HG02840 (cell line): ENCODE measurements around the gene ITGA7.
A peak's percentile ranks its signal among the peaks of the same experiment; 100 is the strongest.

Experiments
- ATAC-seq: cut with Tn5 transposase; IDR thresholded peaks from one replicate; pipeline ENCODE4 v1.9.1; 2021; ENCODE audit warnings: mild to moderate bottlenecking, moderate library complexity, moderate number of reproducible peaks; ENCODE audit not compliant: unreplicated experiment, low FRiP score

Gene ITGA7

DNA sequence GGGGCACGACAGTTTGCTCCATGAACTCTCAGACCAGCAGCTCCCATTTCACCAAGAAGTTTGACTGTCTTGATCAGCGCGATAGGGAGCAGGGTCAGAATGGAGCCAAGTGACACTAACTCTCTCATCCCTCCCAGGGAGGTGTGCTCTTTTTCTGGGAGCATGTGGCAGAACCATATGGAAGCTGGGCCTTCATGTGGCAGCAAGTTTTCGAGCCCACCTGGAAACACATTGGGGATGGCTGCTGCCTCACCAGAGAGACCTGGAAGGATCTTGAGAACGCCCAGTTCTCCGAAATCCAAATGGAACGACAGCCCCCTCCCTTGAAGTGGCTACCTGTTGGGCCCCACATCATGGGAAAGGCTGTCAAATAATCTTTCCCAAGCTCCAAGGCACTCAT is 24.0 kb downstream of the ITGA7 start:
- no peak for ATAC-seq

DNA sequence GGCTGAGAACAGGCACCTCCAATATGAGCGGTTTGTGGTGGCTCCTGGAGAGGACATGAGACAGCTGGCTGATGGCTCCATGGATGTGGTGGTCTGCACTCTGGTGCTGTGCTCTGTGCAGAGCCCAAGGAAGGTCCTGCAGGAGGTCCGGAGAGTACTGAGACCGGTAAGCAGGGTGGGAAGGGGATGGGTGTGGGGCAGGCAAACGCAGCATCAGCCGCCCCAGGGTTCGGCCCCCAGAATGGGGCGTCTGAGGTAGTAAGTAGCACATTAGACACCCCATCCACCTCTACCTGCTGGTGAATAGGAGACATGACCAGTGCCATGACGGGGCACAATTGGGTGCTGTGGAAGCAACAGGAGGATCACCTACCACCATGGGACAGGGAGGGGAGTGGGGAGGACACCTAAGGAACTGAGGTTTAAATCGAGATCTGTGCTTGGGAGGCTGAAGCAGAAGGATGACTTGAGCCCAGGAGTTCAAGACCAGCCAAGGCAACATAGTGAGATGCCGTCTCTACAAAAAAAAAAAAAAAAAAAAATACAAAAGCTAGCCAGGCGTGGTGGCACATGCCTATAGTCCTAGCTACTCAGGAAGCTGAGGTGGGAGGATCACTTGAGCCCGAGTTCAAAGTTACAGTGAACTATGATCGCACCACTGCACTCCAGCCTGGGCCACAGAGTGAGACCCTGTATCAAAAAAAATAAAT is 25.5 kb downstream of the ITGA7 start:
- no peak for ATAC-seq

DNA sequence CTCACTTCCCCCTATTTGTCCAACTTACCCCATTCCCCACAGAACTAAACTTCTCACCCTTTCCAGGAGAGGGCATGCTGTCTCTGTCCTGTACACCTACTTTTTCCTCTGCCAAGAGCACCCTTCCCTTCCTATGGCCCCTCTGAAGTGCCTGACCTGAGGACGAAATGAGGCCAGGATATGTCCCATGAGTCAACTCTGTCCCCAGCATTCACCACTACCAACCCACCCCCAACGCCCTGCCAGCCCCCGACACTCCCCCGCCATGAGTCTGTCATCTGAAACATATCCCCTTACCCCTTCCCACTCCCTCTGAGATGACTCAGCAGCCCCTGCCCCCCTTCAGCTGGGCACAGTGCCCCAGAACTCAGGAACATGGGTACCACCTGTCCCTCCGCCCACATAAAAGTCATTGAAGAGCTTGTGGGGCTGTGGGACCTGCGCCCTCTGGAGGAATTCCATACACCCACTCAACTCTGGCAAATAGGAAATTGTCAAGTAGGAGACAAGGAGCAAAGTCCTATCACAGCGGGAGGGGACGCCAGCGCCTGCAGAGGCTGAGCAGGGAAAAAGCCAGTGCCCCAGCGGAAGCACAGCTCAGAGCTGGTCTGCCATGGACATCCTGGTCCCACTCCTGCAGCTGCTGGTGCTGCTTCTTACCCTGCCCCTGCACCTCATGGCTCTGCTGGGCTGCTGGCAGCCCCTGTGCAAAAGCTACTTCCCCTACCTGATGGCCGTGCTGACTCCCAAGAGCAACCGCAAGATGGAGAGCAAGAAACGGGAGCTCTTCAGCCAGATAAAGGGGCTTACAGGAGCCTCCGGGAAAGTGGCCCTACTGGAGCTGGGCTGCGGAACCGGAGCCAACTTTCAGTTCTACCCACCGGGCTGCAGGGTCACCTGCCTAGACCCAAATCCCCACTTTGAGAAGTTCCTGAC is 26.3 kb downstream of the ITGA7 start:
- no peak for ATAC-seq

DNA sequence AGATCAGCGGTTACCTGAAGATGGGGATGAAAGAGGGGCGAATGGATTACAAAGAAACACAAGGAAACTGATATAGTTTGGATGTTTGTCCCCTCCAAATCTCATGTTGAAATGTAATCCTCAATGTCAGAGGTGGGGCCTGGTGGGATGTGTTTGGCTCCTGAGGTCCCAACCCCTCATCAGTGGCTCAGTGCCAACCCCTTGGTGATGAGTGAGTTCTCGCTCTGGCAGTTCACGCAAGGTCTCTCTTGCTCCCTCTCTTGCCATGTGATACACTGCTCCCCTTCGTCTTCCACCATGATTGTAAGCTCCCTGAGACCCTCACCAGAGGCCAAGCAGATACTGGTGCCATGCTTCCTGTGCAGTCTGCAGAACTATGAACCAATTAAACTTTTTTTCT is 28.0 kb downstream of the ITGA7 start:
- no peak for ATAC-seq

DNA sequence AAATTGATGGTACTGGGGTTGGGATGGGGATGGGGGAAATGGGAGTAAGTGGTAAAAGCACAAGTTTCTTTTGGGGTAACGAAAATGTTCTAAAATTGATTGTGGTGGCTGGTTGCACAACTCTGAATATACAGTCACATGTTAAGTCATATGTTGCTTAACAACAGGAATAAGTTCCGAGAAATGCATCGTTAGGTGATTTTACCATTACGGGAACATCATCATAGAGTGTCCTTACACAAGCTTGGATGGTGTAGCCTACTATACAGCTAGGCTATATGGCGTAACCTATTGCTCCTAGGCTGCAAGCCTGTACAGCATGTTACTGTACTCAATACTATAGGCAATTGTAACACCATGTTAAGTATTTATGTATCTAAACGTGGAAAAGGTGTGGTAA is 31.0 kb downstream of the ITGA7 start:
- no peak for ATAC-seq

DNA sequence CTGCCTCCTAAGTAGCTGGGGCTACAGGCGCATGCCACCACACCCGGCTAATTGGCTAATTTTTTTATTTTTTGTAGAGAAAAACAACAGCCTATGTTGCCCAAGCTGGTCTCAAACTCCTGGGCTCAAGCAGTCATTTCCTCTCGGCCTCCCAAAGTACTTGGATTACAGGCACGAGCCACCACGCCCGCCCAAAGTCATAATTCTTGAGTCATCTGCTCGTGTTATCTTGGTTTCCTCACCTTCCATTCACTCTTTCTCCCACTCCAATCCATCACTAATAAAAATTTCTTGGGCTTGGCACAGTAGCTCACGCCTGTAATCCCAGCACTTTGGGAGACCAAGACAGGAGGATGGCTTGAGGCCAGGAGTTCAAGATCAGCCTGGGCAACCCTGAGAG is 32.0 kb downstream of the ITGA7 start:
- ATAC-seq = no peak

DNA sequence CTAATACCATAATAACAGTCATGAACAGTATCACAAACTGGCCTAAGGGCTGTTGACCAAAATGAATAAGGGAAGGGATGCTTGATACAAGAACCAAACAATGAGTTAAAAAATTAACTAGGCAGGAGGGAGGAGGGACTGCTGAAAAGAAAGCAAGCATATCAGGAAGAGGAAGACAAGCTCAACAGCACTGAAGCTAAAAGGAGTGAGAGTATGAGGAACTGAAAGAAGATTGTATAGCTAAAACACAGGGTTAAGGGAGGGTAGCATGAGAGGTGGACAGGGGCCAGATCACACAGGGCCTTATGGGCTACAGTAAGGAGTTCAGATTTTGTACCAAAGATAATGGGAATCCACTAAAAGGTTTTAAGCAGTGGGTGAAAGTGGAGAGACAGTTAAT is 34.1 kb downstream of the ITGA7 start:
- ATAC-seq = peak; percentile 96

DNA sequence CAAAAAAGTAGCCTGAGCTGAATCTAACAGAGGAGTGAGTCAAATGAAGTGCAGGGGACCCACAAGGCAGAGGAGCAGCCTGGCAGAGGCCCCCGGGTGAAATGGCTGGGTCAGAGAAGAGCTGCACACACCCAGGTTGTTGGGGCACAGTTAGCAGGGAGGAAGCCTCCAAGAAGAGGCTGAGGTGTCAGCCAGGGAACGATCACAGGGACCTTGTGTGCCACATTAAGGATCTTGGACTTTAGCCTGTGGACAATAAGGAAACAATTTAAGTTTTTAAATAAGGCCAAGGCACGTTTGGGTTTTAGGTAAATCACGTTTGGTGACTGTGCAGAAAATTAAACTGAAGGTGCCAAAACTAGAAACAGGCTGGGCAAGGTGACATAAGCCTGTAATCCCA is 36.0 kb downstream of the ITGA7 start:
- no peak for ATAC-seq

DNA sequence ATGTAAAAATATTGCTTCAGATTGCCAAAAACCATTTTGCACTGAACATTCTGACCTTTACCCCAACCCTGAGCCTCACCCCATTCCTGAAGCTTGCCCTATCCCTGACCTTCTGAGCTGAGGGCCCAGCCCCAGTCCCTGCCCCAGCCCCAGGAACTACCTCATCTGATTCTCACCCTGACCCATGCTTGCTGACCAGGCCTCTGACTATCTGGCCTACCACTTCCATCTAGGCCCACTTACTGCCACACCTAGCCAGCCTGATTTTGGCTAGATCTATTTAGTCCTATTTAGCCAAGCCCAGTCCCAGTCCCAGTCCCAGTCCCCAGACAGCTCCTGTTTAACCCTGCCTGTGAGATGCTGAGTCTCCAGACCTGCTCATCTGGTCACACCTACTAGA is 37.4 kb downstream of the ITGA7 start:
- no peak for ATAC-seq

DNA sequence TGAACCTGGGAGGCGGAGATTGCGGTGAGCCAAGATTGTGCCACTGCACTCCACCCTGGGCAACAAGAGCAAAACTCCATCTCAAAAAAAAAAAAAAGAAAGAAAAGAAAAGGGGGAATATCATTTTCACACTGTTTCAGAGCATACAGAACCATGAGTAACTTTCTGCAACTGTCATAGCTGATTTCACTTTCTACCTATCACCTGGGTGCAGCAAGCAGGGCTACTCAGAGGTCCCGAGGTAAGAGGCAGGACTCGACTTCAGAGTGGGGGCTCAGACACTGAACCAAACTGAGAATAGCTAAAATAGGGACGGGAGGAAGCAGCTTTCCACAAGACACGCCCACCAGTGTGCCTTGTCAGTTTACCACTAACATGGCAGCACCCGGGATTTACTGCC is 41.2 kb downstream of the ITGA7 start:
- ATAC-seq = no peak

DNA sequence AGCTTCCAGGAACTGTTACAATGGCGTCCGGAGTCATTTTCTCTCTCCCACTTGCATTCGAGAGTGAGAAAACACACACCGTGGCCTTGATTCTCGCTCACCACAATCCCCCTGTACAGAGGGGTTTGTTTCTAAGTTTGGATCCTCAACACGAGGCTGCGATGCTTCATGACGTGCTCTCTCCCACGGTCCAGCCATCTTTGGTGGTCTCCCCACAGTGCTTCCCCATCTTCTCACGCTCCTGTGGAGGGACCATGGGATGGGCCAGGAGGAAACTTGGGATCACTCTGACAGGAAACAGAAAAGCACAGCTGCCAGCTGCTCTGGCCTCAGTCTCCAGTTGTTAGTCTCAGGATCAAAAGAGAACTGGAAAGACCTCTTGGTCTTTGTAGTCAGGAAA is 42.9 kb downstream of the ITGA7 start:
- no peak for ATAC-seq

DNA sequence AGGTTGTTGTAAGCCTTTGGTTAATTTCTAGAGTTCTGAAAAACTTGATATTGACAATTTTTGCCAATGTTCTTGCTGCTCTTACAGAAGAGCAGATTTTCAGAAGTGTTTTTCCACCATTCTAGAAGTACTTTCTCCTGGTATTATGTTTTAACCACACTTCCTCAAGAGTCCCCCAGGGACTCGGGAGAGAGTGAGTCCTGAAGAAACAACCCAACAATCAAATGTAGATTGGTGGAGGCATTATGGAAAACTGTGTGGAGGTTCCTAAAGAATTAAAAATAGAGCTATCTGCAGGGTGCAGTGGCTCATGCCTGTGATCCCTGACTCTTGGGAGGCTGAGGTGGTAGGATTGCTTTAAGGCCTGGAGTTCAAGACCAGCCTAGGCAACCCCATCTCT is 44.3 kb downstream of the ITGA7 start:
- ATAC-seq = no peak

DNA sequence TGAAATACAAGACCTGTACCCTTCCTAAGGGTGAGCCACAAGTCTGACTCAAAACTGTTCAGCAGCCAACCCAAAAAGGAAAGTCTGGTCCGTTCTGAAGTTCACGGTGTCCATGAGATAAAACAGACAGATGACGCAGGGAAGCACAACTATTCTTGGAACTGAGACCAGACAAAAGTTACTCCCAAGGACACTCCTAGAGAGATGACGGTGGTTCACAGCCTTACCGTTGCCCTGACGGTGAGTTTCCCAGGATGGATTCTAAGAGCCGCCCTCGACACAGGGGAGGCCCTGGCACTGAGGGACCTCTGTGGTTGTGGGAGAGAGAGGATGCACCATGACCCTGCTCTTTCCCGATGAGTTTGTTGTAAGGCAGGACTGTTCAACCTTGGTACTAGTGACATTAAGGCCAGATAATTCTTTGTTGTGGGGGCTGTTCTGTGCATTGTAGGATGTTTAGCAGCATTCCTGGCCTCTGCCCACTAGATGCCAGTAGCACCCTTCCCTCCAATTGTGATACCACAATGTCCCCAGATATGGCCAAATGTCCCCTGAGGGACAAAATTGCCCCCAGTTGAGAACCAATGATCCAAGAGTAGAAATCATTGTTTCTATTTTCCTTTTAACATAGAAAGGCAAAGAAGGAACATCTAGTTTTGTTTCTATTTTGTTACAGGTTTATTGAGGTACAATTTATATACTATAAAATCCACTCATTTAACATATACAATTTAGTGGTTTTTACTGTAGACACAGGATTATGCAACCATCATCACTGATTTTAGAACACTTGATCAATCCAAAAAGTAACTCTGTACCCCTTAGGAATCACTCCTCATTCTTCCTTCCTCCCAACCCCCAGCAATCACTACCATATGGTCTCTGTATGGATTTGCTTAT is 48.0 kb downstream of the ITGA7 start:
- ATAC-seq = no peak

DNA sequence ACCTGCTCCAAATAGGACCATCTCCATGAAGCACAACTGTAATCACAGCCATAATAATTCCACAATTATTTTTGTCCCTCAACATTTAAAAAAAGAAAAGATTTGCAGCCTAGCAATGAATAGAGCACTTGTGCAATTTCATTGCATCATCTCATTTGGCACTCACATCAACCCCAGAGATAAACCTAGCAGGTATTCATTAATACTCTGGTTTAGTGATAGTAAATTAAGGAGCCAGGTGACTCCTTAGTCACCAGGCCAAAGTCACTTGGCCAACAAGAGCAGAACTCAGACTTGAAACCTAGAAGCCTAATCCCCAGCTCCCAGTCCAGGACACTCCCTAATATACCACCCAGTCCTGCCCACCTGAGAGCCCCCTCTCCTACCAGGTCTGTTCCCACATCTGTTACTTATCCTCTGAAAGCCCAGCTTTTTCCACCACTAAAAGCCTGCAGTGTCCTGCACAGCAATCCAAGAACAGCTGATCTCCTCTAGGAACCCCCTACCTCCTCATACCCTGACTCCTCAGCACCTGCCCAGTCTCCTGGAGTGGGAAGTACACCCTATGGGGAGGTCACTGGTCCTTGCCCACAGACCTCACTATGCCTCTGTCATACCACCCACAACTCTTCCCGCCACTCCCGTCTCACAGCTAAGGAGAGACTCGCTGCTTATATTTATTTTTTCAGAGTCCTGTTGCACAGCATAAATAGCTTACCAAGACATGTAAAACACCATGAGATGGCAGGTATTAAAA is 48.9 kb downstream of the ITGA7 start:
- ATAC-seq = no peak

DNA sequence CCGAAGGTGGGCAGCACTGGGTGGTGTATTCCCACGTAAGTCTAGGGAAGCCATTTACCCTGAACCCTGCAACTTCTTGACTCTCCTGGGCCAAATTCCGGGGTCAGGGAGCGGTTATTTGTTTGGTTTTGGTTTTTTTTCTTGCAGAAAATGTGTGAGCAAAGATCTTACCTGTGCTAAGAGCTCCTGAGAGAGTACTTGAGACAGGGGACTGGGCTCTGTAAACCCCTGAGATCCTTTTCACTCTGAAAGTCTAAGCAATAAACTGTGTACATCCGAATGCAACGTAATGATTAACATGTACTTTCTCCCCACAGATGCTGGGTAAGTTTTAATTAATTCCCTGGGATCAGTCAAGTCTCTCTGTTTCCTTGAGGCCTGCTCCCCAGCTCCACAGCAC is 49.5 kb downstream of the ITGA7 start:
- no peak for ATAC-seq

DNA sequence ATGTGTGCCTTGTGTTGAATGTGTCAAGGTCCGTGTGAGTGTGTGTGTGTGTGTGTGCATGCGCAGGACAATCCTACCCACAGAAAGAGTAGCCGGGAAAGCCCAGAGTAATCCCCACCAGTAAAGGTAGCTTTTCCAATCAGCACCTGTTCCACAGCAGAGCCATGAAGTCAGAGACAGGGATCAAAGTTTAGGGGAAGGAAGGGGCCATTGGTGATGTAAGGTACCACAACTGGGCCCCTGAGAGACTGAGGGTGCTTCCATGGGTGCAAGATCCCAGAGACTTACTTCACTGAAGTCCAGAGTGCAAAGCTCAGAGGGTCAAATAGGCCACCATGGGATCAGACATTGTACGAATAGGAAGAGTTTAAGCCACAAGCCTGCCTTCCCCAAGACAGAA is 50.5 kb downstream of the ITGA7 start:
- no peak for ATAC-seq

DNA sequence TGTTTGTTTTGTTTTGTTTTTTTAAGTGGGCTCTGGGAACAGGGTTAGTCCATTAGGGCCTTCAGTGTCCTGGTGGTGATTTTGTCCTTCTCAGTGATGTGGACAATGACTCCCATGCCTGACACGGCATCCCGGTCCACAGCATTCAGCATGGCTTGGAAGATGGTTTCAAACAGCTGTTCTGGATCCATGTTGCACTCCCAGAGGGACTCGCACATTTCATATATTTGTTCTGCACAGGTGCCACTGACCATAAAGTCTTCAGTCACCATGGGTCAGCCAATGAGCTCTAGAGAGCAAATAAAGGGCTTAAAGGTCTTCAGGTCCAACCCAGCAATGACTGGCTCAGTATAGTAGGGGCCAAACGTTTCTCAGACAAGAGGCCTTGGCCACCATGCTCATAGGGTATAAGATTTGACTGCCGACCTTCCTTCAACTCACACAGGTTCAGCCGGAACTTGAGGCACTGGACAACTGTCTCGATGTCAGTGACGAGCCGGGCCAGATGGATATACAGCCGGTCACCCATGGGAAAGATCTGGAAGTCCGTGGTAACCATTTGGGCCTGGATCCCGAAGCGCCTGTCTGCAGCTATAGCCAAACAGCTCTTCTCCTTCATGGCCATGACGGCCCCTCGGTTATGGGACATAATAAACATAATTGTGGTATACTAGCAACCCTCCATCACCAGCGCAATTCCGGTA is 53.0 kb downstream of the ITGA7 start:
- ATAC-seq = no peak

DNA sequence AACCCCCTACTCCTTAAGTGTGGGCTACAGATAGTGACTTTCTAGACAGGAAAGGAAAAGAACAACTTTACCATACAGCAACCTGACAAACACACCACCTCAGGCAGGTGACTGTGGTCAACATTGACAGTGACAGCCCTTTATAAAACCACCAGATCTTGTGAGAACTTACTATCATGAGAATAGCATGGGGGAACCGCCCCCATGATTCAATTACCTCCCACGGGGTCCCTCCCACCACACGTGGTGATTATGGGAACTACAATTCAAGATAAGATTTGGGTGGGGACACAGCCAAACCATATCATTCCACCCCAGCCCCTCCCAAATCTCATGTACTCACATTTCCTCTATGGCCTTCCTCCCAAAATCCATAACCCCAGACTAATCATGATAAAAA is 54.7 kb downstream of the ITGA7 start:
- no peak for ATAC-seq

DNA sequence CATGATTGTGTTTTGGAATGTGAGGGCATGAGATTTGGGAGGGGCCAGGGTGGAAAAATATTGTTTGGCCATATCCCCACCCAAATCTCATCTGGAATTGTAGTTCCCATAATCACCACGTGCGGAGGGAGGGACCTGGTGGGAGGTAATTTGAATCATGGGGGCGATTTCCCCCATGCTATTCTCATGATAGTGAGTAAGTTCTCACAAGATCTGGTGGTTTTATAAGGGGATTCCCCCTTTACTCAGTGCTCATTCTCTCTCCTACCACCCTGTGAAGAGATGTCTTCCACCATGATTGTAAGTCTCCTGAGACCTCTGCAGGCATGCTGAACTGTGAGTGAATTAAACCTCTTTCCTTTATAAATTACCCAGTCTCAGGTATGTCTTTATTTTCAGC is 55.4 kb downstream of the ITGA7 start:
- ATAC-seq = no peak

DNA sequence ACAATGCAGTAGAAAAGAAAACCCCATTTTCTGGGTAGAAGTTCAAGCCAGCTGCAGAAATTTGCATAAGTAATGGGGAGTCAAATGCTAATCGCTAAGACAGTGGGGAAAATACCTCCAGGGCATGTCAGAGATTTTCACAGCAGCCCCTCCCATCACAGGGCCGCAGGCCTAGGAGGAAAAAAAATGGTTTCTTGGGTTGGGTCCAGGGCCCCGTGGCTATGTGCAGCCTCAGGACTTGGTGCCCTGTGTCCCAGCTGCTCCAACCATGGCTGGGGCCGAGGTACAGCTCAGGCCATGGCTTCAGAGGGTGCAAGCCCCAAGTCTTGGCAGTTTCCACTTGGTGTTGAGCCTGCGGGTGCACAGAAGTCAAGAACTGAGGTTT is 56.4 kb downstream of the ITGA7 start:
- no peak for ATAC-seq
